ENCODE measurements around the gene KLHL42.

Gene KLHL42

GRCh38 chr12:27794818-27795584 lies 15.0 kb downstream of the KLHL42 start:
- TF ChIP-seq MAX (IDR thresholded peaks at IDR 0.05; ENCODE audit: low read depth, low read length): no peak
- TF ChIP-seq MYC (IDR thresholded peaks at IDR 0.05; ENCODE audit: low read depth, low read length): no peak
- TF ChIP-seq POLR2A (IDR thresholded peaks at IDR 0.05; ENCODE audit: extremely low read depth, insufficient read length): no peak
- no peak for TF ChIP-seq CTCF (IDR thresholded peaks at IDR 0.05; ENCODE audit: low read depth, low read length)
- no peak for DNase-seq (ENCODE audit: low read depth)
- H3K4me3 ChIP-seq (ENCODE audit: low read depth, low read length): no peak overlapping the region

GRCh38 chr12:27796128-27796527 lies 16.1 kb downstream of the KLHL42 start:
- H3K4me3 ChIP-seq (ENCODE audit: low read depth, low read length): no peak overlapping the region
- TF ChIP-seq POLR2A (IDR thresholded peaks at IDR 0.05; ENCODE audit: extremely low read depth, insufficient read length) (no peak), CTCF (IDR thresholded peaks at IDR 0.05; ENCODE audit: low read depth, low read length) (no peak), MYC (IDR thresholded peaks at IDR 0.05; ENCODE audit: low read depth, low read length) (no peak), MAX (IDR thresholded peaks at IDR 0.05; ENCODE audit: low read depth, low read length) (no peak)
- DNase-seq (ENCODE audit: low read depth): no peak

GRCh38 chr12:27797301-27798025 lies 17.4 kb downstream of the KLHL42 start:
- no peak for DNase-seq (ENCODE audit: low read depth)
- no peak overlapping the region for H3K4me3 ChIP-seq (ENCODE audit: low read depth, low read length)
- TF ChIP-seq MYC (IDR thresholded peaks at IDR 0.05; ENCODE audit: low read depth, low read length): no peak
- TF ChIP-seq POLR2A (IDR thresholded peaks at IDR 0.05; ENCODE audit: extremely low read depth, insufficient read length): no peak
- TF ChIP-seq MAX (IDR thresholded peaks at IDR 0.05; ENCODE audit: low read depth, low read length): no peak
- TF ChIP-seq CTCF (IDR thresholded peaks at IDR 0.05; ENCODE audit: low read depth, low read length): no peak

- no peak overlapping the region for H3K4me3 ChIP-seq (ENCODE audit: low read depth, low read length)
- TF ChIP-seq MAX (IDR thresholded peaks at IDR 0.05; ENCODE audit: low read depth, low read length) (no peak), POLR2A (IDR thresholded peaks at IDR 0.05; ENCODE audit: extremely low read depth, insufficient read length) (no peak), MYC (IDR thresholded peaks at IDR 0.05; ENCODE audit: low read depth, low read length) (no peak), CTCF (IDR thresholded peaks at IDR 0.05; ENCODE audit: low read depth, low read length) (no peak)
- DNase-seq (ENCODE audit: low read depth): no peak
Observed at GRCh38 chr12:27800819-27801218, 20.8 kb downstream of the KLHL42 start.

- no peak for TF ChIP-seq MYC (IDR thresholded peaks at IDR 0.05; ENCODE audit: low read depth, low read length)
- TF ChIP-seq CTCF (IDR thresholded peaks at IDR 0.05; ENCODE audit: low read depth, low read length): no peak
- TF ChIP-seq POLR2A (IDR thresholded peaks at IDR 0.05; ENCODE audit: extremely low read depth, insufficient read length): no peak
- no peak for TF ChIP-seq MAX (IDR thresholded peaks at IDR 0.05; ENCODE audit: low read depth, low read length)
- H3K4me3 ChIP-seq (ENCODE audit: low read depth, low read length): no peak overlapping the region
- DNase-seq (ENCODE audit: low read depth): no peak
Observed at GRCh38 chr12:27801630-27802029, 21.6 kb downstream of the KLHL42 start.

Data from NB4 (cell line).